DOHH2 (cell line): ENCODE measurements around the gene RAD51B.

Source experiments
- CTCF ChIP-seq: fragments of 200-600 bp; sonication (generic); IDR thresholded peaks from one replicate; pipeline ENCODE4 v1.5.1; 2014; ENCODE audit warnings: antibody characterized with exemption, mild to moderate bottlenecking, low read depth, low read length; ENCODE audit not compliant: poor library complexity, severe bottlenecking
- EZH2phosphoT487 ChIP-seq: fragments of 200-600 bp; sonication (generic); IDR thresholded peaks from 2 replicates; pipeline ENCODE4 v1.6.1; 2017; ENCODE audit warnings: borderline replicate concordance, mild to moderate bottlenecking, antibody characterized with exemption, low read length, moderate library complexity, mixed read lengths

GRCh38 chr14:68212361-68212760, 392.8 kb downstream of the RAD51B start:
- TF ChIP-seq CTCF (no peak), EZH2phosphoT487 (no peak)
